Kidney epithelial cell (primary cell): ENCODE data around the gene HOXD3. TPM values are rescaled to one million over a fixed set of nuclear protein-coding genes. Genes with fewer than 3 reads are reported as not detected.

Source experiments
- DNase-seq: peaks from one replicate; pipeline ENCODE4 v3.0.0-alpha.2; 2010; ENCODE audit warnings: low read depth
- H3K27me3 ChIP-seq: 2 replicates; pipeline ENCODE4 v1.6.0; 2011; ENCODE audit warnings: low read length; ENCODE audit not compliant: control insufficient read depth, insufficient read depth
- H3K36me3 ChIP-seq: 2 replicates; pipeline ENCODE4 v1.5.1; 2011; ENCODE audit warnings: low read length; ENCODE audit not compliant: control insufficient read depth, insufficient read depth
- H3K4me3 ChIP-seq: 2 replicates; pipeline ENCODE4 v1.5.1; 2011; ENCODE audit warnings: low read depth, mild to moderate bottlenecking, control low read depth, low read length
- CTCF ChIP-seq: IDR thresholded peaks from 2 replicates; pipeline ENCODE4 v1.5.1; 2011; ENCODE audit warnings: mild to moderate bottlenecking, moderate library complexity, low read length, control low read depth, inconsistent platforms; ENCODE audit not compliant: insufficient read depth, poor library complexity, severe bottlenecking
- total RNA-seq: library from RNA; depleted of rRNA; stranded (reverse); fragments of >200 nt; gene quantifications from 2 replicates; pipeline ENCODE4 v1.2.3, GENCODE V29; 2015

The HOXD3 gene
- total RNA-seq, 1 donor from 2014 or later, result 5.4 TPM

GRCh38 chr2:176200971-176201370, 43.9 kb downstream of the HOXD3 start:
- H3K4me3 ChIP-seq, result no peak overlapping the region
- H3K36me3 ChIP-seq, result no peaks in the 10 kb centered on the region
- no peaks in the 10 kb centered on the region for H3K27me3 ChIP-seq
- DNase-seq, result no peak
- TF ChIP-seq CTCF, result no peak

- no peak for TF ChIP-seq CTCF
- no peak for DNase-seq
- no peaks in the 10 kb centered on the region for H3K36me3 ChIP-seq
- H3K4me3 ChIP-seq, result no peak overlapping the region
- no peaks in the 10 kb centered on the region for H3K27me3 ChIP-seq
Measured at GRCh38 chr2:176202491-176202890, 45.4 kb downstream of the HOXD3 start.

GRCh38 chr2:176205126-176205525, 48.0 kb downstream of the HOXD3 start:
- Histone ChIP-seq H3K27me3 (no peaks in the 10 kb centered on the region), H3K4me3 (no peak overlapping the region), H3K36me3 (no peaks in the 10 kb centered on the region)
- DNase-seq, result no peak
- TF ChIP-seq CTCF, result no peak

GRCh38 chr2:176206136-176206535, 49.0 kb downstream of the HOXD3 start:
- no peak for DNase-seq
- TF ChIP-seq CTCF, result no peak
- no peak overlapping the region for H3K4me3 ChIP-seq
- H3K36me3 ChIP-seq, result no peaks in the 10 kb centered on the region
- no peaks in the 10 kb centered on the region for H3K27me3 ChIP-seq

- TF ChIP-seq CTCF, result no peak
- H3K36me3 ChIP-seq, result no peaks in the 10 kb centered on the region
- no peak for DNase-seq
- no peak overlapping the region for H3K4me3 ChIP-seq
- H3K27me3 ChIP-seq, result no peaks in the 10 kb centered on the region
Measured at GRCh38 chr2:176206682-176207081, 49.6 kb downstream of the HOXD3 start.

- no peak for TF ChIP-seq CTCF
- DNase-seq, result no peak
Measured at GRCh38 chr2:176211110-176211509, 54.0 kb downstream of the HOXD3 start.

More at GRCh38 chr2:176211110-176211509, 54.0 kb downstream of the HOXD3 start:
- Histone ChIP-seq H3K36me3 (no peaks in the 10 kb centered on the region), H3K4me3 (no peak overlapping the region), H3K27me3 (no peaks in the 10 kb centered on the region)
